Cerebellar cortex (tissue), 1 donor: Measurements from ENCODE around the gene ROPN1L.
"Not testable (repeated sequence)": the region's sequence is repeated elsewhere in the genome, so short reads cannot be mapped to it uniquely, and the experiment has no call there.

ENCODE experiments used
- DNase-seq: peaks from one replicate; pipeline ENCODE4 v3.0.0-alpha.2; 2015; ENCODE audit warnings: low spot score

Gene ROPN1L

GRCh38 chr5:10480237-10480985, 38.7 kb downstream of the ROPN1L start:
- no peak for DNase-seq

- no peak for DNase-seq
Observed at GRCh38 chr5:10481241-10481935, 39.7 kb downstream of the ROPN1L start.

- no peak for DNase-seq
Observed at GRCh38 chr5:10482791-10483530, 41.3 kb downstream of the ROPN1L start.

- no peak for DNase-seq
Observed at GRCh38 chr5:10484774-10485141, 43.1 kb downstream of the ROPN1L start.

- DNase-seq: no peak
Observed at GRCh38 chr5:10485142-10485795, 43.6 kb downstream of the ROPN1L start.

- no peak for DNase-seq
Observed at GRCh38 chr5:10485897-10486296, 44.2 kb downstream of the ROPN1L start.

- DNase-seq: no peak
Observed at GRCh38 chr5:10486511-10487344, 45.0 kb downstream of the ROPN1L start.

- no peak for DNase-seq
Observed at GRCh38 chr5:10488144-10488543, 46.5 kb downstream of the ROPN1L start.

- DNase-seq: no peak
Observed at GRCh38 chr5:10489810-10490426, 48.2 kb downstream of the ROPN1L start.

GRCh38 chr5:10490927-10491672, 49.4 kb downstream of the ROPN1L start:
- DNase-seq: no peak

GRCh38 chr5:10491673-10492026, 50.0 kb downstream of the ROPN1L start:
- no peak for DNase-seq

GRCh38 chr5:10493884-10494283, 52.2 kb downstream of the ROPN1L start:
- DNase-seq: no peak

GRCh38 chr5:10494497-10494896, 52.8 kb downstream of the ROPN1L start:
- not testable (repeated sequence) for DNase-seq

GRCh38 chr5:10497554-10497953, 55.9 kb downstream of the ROPN1L start:
- DNase-seq: no peak

- no peak for DNase-seq
Observed at GRCh38 chr5:10498350-10498749, 56.7 kb downstream of the ROPN1L start.

GRCh38 chr5:10499066-10499465, 57.4 kb downstream of the ROPN1L start:
- no peak for DNase-seq

GRCh38 chr5:10499776-10500175, 58.1 kb downstream of the ROPN1L start:
- DNase-seq: no peak

- no peak for DNase-seq
Observed at GRCh38 chr5:10500669-10501068, 59.0 kb downstream of the ROPN1L start.

- no peak for DNase-seq
Observed at GRCh38 chr5:10501554-10502075, 59.9 kb downstream of the ROPN1L start.

- no peak for DNase-seq
Observed at GRCh38 chr5:10502130-10502529, 60.5 kb downstream of the ROPN1L start.
